Esophagus squamous epithelium (tissue), 4 donors: ENCODE measurements around the gene DLST.

Experiments used
- POLR2A ChIP-seq, 4 donors: fragments of 450-650 bp; IDR thresholded peaks; one replicate each; pipeline ENCODE4 v1.6.1; 2017; ENCODE audit warnings: antibody characterized with exemption in 4 of 4, mild to moderate bottlenecking in 4 of 4, moderate library complexity in 3 of 4
- TF ChIP-seq, protein P1 (sequence below), 6 experiments: fragments of 450-650 bp in 4 of 6; fragments of 200-600 bp in 2 of 6; sonication (generic) in 2 of 6; IDR thresholded peaks; one replicate each; pipeline ENCODE4 v1.5.1; 2016 to 2019; ENCODE audit warnings: antibody characterized with exemption in 6 of 6, mild to moderate bottlenecking in 4 of 6, moderate library complexity in 4 of 6

DNA sequence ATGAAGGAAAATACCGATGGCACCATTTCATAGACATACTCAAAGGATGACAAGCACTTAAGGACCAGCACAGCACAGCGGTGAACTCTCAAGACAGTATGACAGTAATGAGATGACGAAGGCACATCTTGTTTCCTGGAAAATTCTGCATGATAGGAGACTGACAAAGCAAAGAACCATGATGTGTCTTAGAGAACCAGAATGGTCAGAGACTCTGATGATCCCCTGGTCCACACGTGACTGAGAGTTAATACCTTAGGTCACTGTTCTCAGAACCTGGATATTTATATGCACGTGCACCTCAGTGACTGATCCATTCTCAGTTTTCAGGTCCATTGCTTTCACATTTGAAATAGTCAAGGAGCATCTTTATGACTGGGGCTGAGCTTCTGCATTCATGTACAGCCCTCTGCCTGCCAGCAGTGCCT lies 41.1 kb upstream of the DLST start:
- TF ChIP-seq, protein P1, sequence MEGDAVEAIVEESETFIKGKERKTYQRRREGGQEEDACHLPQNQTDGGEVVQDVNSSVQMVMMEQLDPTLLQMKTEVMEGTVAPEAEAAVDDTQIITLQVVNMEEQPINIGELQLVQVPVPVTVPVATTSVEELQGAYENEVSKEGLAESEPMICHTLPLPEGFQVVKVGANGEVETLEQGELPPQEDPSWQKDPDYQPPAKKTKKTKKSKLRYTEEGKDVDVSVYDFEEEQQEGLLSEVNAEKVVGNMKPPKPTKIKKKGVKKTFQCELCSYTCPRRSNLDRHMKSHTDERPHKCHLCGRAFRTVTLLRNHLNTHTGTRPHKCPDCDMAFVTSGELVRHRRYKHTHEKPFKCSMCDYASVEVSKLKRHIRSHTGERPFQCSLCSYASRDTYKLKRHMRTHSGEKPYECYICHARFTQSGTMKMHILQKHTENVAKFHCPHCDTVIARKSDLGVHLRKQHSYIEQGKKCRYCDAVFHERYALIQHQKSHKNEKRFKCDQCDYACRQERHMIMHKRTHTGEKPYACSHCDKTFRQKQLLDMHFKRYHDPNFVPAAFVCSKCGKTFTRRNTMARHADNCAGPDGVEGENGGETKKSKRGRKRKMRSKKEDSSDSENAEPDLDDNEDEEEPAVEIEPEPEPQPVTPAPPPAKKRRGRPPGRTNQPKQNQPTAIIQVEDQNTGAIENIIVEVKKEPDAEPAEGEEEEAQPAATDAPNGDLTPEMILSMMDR (IDR thresholded peaks at IDR 0.05), result no peak
- no peak for TF ChIP-seq POLR2A (IDR thresholded peaks at IDR 0.05)
